NCI-H2196 (cell line): ENCODE measurements around the gene SEC23B.
A peak's percentile ranks its signal among the peaks of the same experiment; 100 is the strongest.
"Not testable (repeated sequence)": the region's sequence is repeated elsewhere in the genome, so short reads cannot be mapped to it uniquely, and the experiment has no call there.

Source experiments
- DNase-seq: peaks from one replicate; lab custom pipeline; 2025; ENCODE audit not compliant: unreplicated experiment; lab: John Stamatoyannopoulos, UW

The SEC23B gene

GRCh38 chr20:18507218-18508191 lies at the start of gene SEC23B:
SEC23B (plus strand) TSS chr20:18507940; CDS start chr20:18510836, 2,896 bp downstream.
- peak; percentile 96 for DNase-seq

DNA sequence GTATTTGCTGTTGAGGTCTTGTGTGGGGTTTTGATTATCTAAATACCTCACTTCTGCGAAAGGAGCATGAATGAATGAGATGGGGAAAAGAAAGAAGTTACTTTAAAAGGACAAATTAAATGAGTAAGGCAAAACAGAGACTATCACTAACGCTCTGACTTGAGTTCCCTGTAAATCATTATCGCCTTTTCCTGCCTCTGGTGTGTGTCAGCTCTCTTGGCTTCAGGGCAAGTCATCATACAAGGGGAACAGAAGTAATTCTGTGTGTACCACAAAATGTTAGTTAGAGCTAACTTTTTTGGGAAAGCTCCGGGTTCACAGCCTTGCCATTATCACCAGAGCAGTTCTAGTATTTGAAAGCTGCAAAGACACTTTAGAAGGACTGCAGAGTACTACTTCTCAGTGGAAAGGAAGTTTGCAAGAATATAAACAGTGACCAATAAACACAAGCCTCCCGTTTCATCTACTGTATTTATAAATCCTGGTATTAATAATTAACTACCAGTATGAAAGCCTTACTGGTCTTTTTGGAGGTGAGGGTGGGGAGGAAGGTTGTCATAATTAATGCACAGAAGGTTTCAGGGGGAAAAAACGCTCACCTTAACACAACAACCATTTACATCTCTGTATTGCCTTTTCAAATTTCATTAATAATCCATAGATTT lies 42.1 kb upstream of the SEC23B start:
- DNase-seq: no peak

- no peak for DNase-seq
Measured at GRCh38 chr20:18466574-18466893, 41.2 kb upstream of the SEC23B start.

GRCh38 chr20:18466894-18467730 lies 40.6 kb upstream of the SEC23B start, which contains the start of the genes DZANK1 and POLR3F:
DZANK1 (minus strand) TSS chr20:18467030; CDS start chr20:18465358, 1,672 bp downstream.
POLR3F (plus strand) TSS chr20:18467390; CDS start chr20:18467507, 117 bp downstream.
- peak; percentile 94 for DNase-seq

- DNase-seq: no peak
Measured at GRCh38 chr20:18477218-18477617, 30.5 kb upstream of the SEC23B start.

- DNase-seq: no peak
Measured at GRCh38 chr20:18477821-18478220, 29.9 kb upstream of the SEC23B start.

DNA sequence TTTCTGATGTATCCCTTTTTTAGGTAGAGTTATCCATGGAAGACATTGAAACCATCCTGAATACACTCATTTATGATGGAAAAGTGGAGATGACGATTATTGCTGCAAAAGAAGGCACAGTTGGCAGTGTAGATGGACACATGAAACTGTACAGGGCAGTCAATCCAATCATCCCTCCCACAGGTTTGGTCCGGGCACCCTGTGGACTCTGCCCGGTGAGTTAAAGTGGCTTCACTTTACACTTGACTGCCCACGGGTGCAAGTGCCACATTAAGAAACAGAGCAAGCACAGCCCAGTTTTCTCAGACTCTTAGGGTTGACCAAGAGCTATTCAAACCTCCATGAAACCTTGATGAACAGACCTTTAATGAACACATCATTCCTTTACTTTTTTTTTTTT lies 26.1 kb upstream of the SEC23B start:
- no peak for DNase-seq

DNA sequence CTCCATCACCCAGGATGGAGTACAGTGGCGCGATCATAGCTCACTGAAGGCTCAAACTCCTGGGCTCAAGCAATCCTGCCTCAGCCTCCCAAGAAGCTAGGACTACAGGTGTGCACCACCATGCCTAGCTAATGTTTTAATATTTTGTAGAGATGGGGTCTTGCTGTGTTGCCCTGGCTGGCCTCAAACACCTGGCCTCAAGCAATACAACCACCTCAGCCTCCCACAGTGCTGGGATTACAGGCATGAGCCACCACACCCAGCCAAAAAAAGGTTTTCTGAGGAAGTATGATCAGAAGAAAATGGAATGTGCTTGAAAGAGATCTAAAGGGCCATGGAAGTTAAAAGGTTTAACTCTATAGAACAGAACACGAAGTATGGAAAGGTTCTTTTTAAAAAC lies 19.4 kb upstream of the SEC23B start:
- DNase-seq: no peak

- DNase-seq: peak; percentile 10
Measured at GRCh38 chr20:18496042-18496441, 11.7 kb upstream of the SEC23B start.

- peak; percentile 89 for DNase-seq
Measured at GRCh38 chr20:18496740-18497592, 10.8 kb upstream of the SEC23B start, which contains the start of gene RBBP9. RBBP9 (minus strand) TSS chr20:18497225; CDS start chr20:18497167, 58 bp downstream.

DNA sequence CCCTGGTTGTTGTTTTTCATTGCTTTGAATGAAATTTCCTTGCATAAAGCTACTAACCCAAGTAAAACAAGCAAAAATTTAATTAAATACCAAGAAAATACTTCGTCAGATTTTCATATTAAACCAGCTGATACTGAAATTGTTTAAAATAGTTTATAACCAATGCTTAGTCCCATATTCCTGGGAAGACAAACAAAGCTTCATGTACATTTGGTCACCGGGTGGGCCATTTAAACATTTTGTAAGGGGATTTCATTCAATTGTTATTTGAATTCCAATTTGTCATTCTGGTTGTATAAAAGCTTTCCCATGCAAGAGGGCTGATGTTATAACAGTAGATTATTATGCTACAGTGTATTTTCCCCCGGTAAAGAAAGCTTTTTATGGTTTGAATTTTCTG lies 10.1 kb upstream of the SEC23B start:
- DNase-seq: no peak

DNA sequence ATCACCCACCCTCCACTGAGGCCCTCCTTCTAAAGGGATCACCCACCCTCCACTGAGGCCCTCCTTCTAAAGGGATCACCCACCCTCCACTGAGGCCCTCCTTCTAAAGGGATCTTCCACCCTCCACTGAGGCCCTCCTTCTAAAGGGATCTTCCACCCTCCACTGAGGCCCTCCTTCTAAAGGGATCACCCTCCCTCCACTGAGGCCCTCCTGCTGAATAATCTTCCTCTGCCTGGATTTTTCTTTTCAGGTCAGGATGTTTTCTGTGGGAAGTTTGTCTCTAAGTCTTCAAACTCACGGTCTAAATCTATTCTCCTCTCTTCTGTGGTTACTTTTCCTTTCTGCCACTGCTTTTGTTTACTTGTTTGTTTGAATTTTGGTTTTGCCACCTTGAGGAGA lies 6.1 kb upstream of the SEC23B start:
- DNase-seq: not testable (repeated sequence)

DNA sequence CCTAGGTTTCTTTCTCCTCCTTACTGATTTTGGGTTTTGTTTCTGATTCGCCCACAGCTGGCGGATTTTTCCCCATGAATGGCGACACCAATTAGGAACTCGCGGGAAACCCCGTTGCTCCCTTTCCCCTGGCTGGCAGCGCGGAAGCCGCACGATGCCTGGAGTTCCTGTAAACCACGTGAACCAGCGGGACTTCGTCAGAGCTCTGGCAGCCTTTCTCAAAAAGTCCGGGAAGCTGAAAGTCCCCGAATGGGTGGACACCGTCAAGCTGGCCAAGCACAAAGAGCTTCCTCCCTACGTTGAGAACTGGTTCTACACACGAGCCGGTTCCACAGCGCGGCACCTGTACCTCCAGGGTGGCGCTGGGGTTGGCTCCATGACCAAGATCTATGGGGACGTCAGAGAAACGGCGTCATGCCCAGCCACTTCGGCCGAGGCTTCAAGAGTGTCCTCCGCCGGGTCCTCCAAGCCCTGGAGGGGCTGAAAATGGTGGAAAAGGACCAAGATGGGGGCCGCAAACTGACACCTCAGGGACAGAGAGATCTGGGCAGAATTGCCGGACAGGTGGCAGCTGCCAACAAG lies 3.2 kb upstream of the SEC23B start:
- DNase-seq: no peak

- no peak for DNase-seq
Measured at GRCh38 chr20:18506744-18507143, 996 bp upstream of the SEC23B start.

DNA sequence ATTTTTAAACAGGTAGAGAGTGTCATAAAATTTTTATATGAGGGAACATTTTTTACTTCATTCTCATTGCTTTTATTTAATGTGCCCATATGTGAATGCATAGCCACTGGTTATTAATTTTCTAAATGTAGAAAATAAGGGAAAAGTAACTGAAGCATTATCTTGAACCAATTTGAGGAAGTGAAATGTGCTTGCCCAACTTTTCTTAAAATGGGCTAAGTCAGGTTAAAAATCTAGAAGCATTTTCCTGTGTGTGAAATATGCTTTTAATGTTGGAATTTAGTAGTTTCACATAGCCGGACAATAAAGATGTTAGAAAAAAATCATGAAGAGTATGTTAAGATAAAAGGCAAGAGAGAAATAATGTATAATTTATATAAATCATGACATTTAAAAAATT lies 3.8 kb downstream of the SEC23B start:
- DNase-seq: no peak

GRCh38 chr20:18513208-18513607 lies 5.5 kb downstream of the SEC23B start:
- DNase-seq: no peak

DNA sequence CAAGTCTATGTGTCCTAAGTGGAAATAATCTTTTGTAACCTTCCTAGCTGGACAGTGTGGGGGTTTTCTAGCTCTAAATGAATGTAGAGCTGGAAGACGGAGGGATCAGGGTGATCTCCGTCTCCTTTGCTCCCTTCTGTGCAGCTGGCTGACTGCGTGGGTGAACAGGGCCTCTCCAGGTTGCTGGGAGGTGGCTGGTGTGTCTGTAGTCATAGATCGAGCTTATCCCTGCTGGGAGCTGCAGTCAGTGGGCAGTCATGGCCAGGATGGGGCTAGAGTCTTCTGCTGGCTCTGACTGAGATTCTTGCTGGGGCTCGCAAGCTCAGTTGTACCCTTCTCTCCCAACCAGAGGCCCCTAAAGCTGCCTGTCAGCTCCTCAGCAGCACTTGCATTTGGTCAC lies 6.4 kb downstream of the SEC23B start:
- DNase-seq: no peak

- DNase-seq: no peak
Measured at GRCh38 chr20:18515973-18516372, 8.2 kb downstream of the SEC23B start.

DNA sequence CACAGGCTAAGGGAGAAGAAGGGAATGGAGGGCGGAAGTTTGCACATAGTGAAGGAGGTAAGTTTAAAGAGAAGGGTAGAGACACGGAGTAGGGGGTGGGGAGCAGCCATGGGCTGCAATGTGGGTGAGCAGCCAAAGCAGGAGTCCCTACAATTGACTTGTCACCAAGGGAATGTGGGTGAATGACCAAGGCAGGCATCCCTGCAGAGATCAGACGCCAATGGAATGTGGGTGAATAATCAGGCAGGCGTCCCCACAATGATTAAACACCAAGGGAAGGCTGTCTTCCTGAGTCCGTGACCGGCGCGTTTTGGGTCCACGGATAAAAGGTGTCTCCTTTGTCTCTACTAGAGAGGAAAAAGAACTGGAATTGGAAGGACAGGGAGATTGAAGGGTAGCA lies 14.3 kb downstream of the SEC23B start:
- DNase-seq: not testable (repeated sequence)

DNA sequence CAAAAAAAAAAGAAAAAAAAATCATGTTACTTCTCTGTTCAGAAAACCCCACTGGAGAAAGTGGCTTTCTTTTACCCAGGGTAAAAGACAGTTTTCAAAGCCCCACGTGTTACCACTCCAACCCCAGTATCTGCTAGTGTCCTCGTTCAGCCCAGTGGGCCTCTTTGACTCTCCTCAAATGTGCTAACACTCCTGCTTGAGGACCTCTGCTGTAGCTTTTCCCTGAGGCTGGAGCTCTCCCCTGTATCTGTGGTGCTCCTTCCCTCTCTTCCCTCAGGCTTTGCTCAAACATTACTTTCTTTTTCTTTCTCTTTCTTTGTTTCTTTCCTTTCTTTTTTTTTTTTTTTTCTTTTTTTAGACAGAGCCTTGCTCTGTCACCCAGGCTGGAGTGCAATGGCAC lies 15.3 kb downstream of the SEC23B start:
- DNase-seq: no peak
